Measurements from ENCODE around the gene CCDC187.

GRCh38 chr9:136304456-136304855, 562 bp upstream of the CCDC187 start:
- TF ChIP-seq, protein P1, sequence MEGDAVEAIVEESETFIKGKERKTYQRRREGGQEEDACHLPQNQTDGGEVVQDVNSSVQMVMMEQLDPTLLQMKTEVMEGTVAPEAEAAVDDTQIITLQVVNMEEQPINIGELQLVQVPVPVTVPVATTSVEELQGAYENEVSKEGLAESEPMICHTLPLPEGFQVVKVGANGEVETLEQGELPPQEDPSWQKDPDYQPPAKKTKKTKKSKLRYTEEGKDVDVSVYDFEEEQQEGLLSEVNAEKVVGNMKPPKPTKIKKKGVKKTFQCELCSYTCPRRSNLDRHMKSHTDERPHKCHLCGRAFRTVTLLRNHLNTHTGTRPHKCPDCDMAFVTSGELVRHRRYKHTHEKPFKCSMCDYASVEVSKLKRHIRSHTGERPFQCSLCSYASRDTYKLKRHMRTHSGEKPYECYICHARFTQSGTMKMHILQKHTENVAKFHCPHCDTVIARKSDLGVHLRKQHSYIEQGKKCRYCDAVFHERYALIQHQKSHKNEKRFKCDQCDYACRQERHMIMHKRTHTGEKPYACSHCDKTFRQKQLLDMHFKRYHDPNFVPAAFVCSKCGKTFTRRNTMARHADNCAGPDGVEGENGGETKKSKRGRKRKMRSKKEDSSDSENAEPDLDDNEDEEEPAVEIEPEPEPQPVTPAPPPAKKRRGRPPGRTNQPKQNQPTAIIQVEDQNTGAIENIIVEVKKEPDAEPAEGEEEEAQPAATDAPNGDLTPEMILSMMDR (IDR thresholded peaks at IDR 0.05) = no peak
- TF ChIP-seq POLR2A (IDR thresholded peaks at IDR 0.05) = no peak
